ENCODE data around the gene TAB2.

TAB2 gene

DNA sequence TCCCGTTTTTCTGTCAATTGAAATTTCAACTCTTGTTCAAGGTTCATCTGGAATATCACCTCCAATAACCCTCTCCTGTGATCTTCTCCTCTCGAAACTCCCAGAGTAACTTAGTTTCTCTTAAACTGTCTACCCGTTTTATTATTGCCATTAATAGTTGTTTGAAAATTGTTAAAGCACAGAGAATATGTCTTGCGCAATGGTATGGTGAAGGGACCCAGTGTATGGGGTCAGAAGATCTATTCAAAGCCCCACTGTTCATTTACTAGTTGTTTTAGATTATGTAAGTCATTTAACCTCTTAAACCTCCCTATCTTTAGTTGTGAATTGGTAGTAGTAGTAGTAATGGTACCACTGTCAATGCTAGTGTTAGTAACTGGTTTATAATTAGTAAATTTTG lies 6.2 kb upstream of the TAB2 start:
- no peak for DNase-seq (ENCODE audit: low read depth in 3 of 3, low spot score in 1 of 3)

DNA sequence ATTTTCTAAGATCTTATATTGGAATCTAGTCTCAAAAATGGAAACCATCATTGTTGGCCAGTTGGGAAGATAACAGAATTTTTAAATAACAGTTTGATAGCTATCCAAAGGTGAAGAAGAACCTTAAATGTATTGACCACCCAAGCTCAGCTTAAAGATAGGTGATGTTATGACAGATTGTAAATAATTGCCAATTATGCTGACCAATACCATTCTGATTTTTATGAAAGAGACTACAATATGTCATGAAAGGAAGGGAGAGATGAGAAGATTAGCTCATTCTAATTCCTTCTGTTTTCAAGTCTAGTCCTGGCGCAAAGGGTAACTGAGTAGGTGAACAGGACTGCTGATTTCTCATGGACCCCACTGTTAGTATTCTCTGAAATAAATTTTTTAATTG lies 5.7 kb upstream of the TAB2 start:
- no peak for DNase-seq (ENCODE audit: low read depth in 3 of 3, low spot score in 1 of 3)

DNA sequence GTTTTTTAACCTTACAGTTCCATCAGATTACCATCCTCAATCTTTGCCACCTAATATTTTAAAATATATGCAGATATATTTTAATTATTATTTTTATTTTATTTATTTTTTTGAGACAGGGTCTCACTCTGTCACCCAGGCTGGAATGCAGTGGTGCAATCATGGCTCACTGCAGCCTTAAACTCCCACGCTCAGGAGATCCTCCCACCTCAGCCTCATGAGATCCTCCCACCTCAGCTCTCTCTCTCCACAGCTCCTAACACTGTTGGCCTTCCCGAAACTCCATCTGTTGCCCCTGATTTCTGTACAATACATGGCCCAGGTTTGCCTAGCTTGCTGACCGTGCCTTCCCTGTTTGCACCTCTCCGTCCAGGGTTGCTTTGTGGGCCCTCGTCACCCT lies 4.4 kb upstream of the TAB2 start:
- DNase-seq (ENCODE audit: low read depth in 3 of 3, low spot score in 1 of 3): no peak

DNA sequence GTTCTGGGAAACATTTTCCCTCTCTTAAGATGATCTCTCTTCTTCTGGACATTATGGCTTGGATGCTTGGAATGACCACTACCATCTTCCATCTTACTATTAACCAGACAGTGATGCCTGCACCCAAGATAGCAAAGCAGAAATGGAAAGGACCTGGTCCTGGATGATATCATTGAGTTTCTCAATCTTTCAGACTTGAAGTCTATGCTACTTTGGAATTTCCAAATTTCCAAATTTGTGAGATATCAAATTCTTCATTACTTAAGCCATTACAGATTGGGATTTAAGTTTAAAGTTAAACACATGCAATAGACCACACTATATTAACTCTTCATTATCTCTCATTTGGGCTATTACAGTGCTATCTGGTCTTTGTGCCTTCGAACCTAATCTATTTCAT lies 3.7 kb upstream of the TAB2 start:
- no peak for DNase-seq (ENCODE audit: low read depth in 3 of 3, low spot score in 1 of 3)

DNA sequence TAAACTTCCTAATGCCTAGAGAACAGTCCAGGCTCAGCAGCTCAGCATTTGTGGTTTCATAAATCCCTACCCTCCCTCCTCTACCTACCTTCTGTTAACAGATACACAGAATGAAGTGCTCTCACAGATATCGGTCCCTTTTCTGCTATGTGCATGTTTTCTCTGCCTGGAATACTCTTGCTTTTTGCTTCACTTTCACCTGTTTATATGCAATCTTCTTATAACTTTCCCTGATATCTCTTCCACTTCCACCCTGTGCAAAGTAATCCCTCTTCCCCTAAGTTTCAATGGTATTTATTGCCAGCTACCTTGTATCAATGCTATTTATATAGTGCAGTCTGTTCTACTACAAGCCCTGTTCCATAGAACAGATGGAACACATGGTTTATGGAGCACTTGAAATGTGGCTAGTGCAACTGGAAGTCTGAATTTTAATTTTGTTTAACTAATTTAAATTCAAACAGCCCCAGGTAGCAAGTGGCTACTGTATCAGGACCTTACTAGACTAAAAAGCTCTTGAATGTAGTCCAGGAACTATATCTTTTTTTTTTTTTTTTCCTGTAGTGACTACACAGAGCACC lies 3.1 kb upstream of the TAB2 start:
- no peak for DNase-seq (ENCODE audit: low read depth in 3 of 3, low spot score in 1 of 3)

DNA sequence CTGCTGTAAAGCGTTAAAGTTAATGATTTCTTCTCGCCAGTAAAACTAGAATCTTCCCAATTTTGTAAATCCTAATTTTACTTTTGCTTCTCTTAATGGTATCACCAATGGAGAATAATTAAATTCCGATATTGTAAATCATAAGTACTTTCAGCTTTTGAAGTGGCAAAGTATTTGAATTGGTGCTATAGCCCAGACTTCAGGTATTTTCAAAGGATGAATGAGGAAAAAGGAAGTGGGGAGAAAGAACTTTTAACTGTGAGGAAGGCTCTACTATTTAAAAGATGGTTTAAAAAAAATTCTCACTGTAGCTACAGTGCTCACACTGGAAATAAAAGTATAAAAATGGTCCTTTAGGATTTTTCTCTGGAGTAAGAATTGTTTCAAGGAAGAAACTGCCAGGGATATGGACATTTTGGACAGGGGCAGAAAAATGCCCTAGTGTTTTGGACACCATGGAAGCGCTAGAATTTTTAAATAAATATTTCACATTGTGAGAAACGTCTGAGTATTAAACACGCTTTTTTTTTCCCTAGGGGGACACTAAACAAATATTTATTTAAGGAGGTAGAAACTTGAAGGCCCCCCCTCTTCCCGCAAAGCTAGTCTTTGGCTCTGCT lies 1.3 kb upstream of the TAB2 start:
- DNase-seq (ENCODE audit: low read depth in 3 of 3, low spot score in 1 of 3): no peak

DNA sequence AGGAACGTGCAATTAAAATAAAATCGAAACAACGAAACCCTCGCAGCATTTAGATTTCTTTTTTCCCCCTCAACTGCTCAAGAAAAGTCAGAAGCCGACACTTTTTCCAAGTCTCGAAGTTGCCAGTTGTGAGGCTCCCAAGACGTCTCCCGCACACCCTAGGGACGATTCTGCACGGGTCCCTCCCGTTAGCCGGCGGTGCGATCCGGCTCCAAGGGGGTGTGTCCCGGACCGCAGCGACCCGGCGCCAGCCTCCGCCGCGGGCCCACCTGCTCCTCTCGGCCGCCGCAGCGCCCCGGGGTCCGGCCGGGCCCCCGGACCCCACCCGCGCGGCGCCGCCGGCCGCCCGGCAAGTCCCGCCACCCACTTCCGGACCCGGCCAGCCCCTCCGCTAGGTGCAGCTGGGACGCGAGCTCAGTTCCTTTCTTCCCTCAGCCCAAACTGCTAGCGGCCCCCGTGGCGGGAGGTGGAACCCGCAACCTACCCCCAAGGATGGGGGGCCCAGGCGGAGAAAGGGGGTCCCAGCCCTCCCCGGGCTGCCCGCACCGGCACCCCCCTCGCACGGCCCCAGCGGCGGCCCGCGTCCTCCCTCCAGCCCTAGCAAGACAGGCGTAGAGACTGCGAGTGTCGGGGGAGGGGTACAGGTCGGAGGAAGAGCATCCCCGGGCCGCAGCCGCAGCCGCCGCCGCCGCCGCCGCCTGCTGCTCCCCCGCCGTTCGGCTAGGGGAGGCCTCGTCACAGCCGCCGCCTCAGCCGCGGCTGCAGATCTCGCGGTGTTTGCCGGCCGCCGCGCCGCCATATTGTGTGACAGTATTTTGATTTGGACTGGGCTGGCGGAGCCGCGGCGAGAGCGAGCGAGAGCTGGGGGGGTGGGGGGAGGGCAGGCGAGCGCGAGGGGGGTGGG lies 520 bp upstream of the TAB2 start:
- DNase-seq (ENCODE audit: low read depth in 3 of 3, low spot score in 1 of 3): peak; percentile 70 to 87 (median 72)

DNA sequence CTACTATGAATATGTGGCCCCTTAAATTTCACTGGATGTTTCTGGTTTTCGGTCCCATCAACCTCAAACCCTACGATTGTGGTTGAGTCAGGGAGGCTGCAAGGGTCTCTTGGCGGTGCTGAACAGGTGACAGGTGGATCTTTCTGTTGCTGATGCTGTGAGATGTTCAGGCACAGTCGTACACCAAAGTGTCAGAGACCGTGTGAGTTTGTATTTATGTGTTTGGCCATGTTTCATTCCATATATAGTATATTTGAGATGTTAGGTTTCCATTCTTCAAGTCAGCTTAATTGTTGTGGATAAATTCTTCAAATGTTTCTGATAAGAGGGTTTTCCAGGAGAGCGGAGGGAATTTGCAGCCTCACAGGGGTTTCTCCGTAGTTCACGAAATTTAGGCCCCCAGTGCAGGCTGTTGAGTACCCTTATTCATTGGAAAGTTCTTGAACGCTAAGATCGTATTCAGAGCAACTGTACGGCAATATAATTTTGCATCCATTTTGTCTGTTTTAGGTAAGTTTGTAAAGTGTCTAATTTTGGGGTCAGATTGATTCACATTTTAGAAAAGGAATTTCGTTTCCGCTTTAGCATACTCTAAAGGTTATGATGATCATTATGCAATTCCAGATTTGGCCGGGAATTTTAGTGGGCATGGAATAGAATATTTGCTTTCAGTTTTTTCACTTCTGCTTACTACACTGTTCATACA lies 1.2 kb downstream of the TAB2 start:
- DNase-seq (ENCODE audit: low read depth in 3 of 3, low spot score in 1 of 3): no peak

DNA sequence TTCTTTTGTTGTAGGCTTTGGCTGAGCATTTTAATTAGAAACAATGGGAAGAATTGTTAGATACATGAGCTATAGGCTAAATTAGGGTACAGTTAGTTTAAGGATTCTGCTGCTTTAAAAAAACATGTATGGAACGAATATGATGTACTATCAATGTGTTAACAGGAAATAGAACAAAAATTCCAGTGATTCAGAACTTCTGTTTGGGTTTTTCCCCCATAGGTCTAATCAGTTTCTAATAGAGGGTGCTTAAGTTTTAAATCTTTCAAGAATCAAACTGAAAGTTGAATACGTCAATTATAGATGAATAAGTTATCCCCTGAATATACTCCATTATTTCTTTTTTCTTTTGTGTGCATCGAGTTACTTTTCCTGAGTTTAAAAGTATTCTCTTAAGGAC lies 1.9 kb downstream of the TAB2 start:
- DNase-seq (ENCODE audit: low read depth in 3 of 3, low spot score in 1 of 3): no peak

DNA sequence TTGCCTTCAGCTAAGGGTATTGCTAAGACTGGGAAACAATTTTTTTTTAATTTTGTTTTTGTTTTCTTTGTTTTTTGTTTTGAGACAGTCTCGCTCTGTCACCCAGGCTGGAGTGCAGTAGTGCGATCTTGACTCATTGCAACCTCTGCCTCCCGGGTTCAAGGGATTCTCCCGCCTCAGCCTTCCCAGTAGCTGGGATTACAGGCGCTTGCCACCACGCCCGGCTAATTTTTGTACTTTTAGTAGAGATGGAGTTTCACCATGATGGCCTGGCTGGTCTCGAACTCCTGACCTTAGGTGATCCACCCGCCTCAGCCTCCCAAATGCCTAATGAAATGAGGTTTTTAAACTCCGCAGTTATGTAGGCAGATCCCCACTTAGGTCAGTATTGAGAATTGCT lies 2.5 kb downstream of the TAB2 start:
- DNase-seq (ENCODE audit: low read depth in 3 of 3, low spot score in 1 of 3): peak in 1 of 3 donors; percentile 3

DNA sequence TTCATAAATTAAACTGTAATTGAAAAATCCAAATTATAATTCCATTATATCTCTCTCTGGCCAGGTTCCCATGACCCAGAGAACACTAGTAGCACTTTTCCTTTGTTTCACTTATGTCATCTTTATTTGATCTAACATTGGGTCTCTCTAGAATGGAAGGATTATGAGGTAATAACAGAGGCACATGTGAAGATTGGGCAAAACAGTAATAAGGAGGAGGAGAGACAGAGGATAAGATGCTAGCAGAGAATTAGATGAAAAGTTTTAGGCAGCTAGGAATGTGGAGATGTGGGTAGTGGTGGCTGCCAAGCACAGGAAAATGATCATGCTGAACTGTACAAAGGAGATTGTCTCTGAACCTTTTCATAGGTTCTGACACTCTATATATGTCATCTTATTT lies 3.3 kb downstream of the TAB2 start:
- no peak for DNase-seq (ENCODE audit: low read depth in 3 of 3, low spot score in 1 of 3)

DNA sequence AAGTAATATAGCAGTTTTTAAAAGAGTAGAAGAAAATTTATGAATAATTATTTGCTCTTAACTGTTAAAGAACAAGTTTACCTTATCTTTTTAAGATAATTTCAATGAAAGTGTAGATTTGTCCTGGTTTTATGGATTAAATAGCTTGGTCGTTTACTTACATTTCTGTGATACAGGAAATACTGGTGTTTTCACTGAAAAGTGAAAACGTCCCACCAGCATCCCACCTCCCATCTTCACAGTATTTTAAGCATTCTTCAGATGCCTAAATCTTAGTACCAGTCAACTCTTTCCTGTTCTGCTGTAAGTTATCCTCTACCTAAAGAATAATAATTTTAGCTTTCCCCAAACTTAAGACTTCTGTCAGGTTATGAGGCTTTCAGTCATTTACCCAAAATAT lies 5.8 kb downstream of the TAB2 start:
- no peak for DNase-seq (ENCODE audit: low read depth in 3 of 3, low spot score in 1 of 3)

DNA sequence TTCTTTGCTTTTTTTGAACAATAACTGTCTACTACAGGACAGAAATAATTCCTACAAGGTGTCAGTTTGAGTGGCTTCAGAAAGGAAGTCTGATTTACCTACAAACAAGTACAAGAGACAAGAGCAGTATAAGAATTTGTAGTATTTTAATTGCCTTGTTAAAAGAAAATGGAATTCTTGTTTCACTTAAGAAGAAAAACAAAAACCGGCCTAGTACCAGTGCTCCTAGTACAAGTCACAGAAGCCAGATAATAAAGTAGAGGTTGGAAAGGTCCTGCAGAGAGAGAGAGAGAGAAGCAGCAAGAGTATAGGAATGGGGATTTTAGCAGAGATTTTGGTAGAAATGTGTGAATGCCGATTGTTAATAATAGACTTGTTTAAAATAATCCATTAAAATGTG lies 6.4 kb downstream of the TAB2 start:
- no peak for DNase-seq (ENCODE audit: low read depth in 3 of 3, low spot score in 1 of 3)

DNA sequence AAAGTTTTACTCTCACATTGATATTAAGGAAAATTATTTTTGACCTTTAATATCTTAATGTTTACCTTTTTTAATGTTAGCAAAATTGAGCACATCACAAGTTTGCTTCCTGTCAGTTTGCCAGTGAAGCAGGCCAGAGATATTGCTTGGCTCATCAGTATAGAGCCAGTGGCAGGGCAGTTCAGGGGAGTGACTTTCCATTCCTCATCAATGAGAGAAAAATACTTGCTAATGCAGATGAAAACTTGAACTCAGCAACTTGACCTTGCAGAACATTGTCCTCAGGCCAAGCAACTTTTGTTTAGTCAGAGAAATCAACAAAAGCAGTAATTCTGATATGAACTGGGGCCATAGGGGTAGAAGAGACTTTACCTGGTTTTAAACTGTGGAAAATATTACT lies 6.9 kb downstream of the TAB2 start:
- DNase-seq (ENCODE audit: low read depth in 3 of 3, low spot score in 1 of 3): no peak

DNA sequence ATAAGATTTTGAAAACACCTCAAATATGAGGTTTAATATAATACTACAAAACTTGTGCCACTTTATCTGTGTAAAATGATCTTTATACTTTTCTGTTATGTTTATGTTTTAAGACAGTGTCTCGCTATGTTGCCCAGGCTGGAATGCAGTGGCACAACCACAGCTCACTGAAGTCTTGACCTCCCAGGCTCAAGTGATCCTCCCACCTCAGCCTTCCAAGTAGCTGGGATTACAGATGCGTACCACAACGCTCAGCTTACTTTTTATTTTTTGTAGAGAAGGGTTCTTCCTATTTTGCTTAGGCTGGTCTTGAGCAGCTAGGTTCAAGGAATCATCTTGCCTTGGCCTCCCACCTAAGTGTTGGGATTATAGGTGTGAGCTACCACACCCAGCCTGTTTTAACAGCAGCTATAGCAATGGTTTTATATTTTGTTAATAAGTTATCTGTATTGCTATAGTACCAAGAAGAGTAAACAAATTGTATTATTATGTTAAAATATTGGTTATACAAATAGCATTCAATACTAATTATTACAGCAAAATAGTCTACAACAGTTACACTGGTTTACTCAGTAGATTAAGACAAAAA lies 8.2 kb downstream of the TAB2 start:
- no peak for DNase-seq (ENCODE audit: low read depth in 3 of 3, low spot score in 1 of 3)

DNA sequence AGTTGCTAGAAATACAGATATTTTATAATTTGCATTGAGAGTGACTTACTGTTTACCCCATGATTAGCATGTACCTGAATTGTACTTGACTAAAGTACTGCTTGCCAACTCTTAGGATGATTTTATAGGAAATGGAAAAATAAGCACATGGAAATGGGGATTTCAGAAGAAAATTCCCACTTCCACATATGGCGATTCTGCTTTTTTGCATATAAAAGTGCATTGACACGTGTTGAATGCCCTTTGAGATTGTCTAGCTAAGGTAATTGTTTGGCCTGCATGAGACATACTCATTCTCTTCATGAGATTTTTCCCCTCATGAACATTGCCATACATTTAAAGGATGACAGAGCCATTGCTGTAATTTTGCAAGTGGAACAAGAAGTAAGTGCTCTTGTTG lies 10.1 kb downstream of the TAB2 start:
- no peak for DNase-seq (ENCODE audit: low read depth in 3 of 3, low spot score in 1 of 3)

DNA sequence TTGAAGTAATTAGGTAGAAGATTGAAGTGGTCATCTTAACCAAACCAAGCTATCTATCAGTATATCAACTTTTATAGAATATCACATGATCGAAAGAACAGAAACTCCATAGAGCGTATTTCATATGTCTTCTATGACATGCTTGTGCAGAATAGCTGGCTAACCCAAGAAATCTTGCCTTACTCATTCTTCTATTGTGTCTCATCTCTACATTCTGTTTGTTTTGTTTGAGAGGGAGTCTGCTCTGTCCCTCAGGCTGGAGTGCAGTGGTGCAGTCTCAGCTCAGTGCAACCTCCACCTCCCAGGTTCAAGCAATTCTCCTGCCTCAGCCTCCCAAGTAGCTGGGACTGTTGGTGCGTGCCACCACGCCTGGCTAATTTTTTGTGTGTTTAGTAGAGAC lies 10.6 kb downstream of the TAB2 start:
- no peak for DNase-seq (ENCODE audit: low read depth in 3 of 3, low spot score in 1 of 3)

DNA sequence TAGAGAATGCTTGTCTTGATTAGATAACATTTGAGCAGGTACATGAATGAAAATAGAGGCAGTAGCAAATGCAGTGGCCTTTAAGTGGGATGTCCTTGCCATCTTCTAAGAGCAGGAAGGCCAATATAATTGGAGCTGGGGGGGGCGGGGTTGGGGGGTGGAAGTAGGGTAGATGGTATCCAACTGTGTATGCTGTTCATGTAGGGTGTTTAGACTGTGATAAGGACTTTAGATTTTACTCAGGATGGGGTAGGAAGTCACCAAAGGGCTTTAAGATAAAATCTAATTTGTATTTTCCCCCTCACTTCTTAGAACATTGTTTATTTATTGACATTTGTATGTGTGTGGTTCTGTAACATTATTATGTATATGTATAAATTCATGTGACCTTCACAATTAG lies 12.0 kb downstream of the TAB2 start:
- DNase-seq (ENCODE audit: low read depth in 3 of 3, low spot score in 1 of 3): no peak

DNA sequence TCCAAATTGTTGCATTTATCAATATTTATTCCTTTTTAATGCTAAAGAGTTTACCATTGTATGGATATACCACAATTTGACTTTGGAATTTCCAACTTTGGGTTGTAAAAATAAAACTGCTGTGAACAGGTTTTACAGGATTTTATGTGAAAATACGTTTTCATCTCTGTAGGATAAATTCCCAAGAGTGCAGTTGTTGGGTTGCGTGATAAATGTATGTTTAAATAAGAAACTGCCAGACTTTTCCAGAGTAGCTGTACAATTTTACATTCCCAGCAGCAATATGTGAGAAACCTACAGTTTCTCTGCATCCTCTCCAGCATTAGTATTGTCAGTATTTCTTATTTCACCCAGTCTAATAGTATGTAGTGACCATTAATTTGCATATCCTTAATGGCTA lies 12.6 kb downstream of the TAB2 start:
- DNase-seq (ENCODE audit: low read depth in 3 of 3, low spot score in 1 of 3): no peak

DNA sequence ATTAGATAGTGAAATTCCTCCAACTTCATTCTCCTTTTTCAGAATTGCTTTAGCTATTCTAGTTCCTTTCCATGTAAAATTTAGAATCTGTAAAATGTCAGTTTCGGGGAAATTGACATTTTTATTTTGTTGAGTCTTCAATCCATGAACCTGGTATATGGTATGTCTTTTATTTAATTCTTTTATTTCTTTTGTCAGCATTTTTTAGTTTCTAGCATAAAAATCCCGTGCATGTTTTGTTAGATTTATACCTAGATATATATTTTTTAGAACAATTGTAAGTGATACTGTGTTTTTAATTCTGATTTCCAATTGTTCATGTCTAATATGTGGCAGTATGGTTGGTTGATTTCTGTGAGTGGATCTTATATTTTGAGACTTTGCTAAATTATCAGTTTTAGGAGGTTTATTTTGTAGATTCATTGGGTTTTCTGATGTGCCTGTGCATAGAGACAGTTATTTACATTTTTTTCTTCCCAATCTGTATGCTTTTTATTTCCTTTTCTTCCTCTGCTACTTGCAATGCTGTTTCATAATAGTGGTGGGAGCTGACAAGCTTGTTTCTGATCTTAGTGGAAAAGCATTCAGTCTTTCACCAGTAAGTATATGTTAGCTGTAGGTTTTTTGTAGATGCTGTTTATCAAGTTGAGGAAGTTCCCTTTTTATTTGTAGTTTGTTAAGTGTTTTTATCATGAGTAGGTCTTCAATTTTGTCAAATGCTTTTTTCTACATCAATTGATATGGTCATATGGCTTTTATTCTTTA lies 13.7 kb downstream of the TAB2 start:
- DNase-seq (ENCODE audit: low read depth in 3 of 3, low spot score in 1 of 3): no peak

DNA sequence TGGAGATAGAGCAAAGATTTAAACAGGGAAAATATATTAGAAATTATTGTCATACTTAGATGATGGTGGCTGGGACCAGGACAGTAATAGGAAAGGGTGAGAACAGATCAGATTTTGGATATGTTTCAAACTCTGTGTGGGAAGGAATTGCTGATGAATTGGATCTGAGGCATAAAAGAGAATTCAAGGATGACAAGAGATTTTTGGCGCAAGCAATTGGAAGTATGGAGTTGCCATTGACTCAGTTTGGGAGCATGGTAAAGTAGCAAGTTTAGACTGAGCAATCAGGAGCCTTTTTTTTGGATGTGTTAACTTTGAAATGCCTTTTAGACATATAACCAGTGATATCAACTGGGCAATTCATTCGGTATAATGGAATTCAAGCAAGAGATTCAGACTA lies 14.4 kb downstream of the TAB2 start:
- no peak for DNase-seq (ENCODE audit: low read depth in 3 of 3, low spot score in 1 of 3)

Measured in stimulated activated CD4-positive, alpha-beta T cell treated with anti-CD3 and anti-CD28 coated beads, TNF-alpha, amount 100 ng/mL, for 1 hour (primary cell).